Ascending aorta (tissue), 2 donors: ENCODE data around the gene DTX2. TPM values are rescaled to one million over a fixed set of nuclear protein-coding genes. Genes with fewer than 3 reads are reported as not detected.
"Not testable (repeated sequence)": the region's sequence is repeated elsewhere in the genome, so short reads cannot be mapped to it uniquely, and the experiment has no call there.

Source experiments
- DNase-seq, 2 donors: peaks; one replicate each; pipeline ENCODE4 v3.0.0-alpha.2; 2019; ENCODE audit warnings: low spot score in 2 of 2
- H3K27ac ChIP-seq, 2 donors: fragments of 200-600 bp; sonication (generic); one replicate each; pipeline ENCODE4 v1.5.1; 2016 to 2017; ENCODE audit warnings: mild to moderate bottlenecking in 1 of 2
- H3K27me3 ChIP-seq: fragments of 200-600 bp; sonication (generic); one replicate; pipeline ENCODE4 v1.5.1; 2017
- H3K36me3 ChIP-seq, 2 donors: fragments of 200-600 bp; sonication (generic); one replicate each; pipeline ENCODE4 v1.5.1; 2016
- H3K4me1 ChIP-seq, 2 donors: fragments of 200-600 bp; sonication (generic); one replicate each; pipeline ENCODE4 v1.5.1; 2016 to 2017; ENCODE audit warnings: mild to moderate bottlenecking in 1 of 2
- H3K4me3 ChIP-seq, 2 donors: fragments of 200-600 bp; sonication (generic); one replicate each; pipeline ENCODE4 v1.5.1; 2016 to 2017; ENCODE audit warnings: mild to moderate bottlenecking in 1 of 2
- H3K9me3 ChIP-seq, 2 donors: fragments of 200-600 bp; sonication (generic); one replicate each; pipeline ENCODE4 v1.5.1; 2016
- intact Hi-C: fragments of 100-400 bp; cut with DNase I; formaldehyde crosslinking; loops from one replicate; pipeline ENCODE4 v1.15.1; 2023
- total RNA-seq: library from RNA; depleted of rRNA; stranded (reverse); fragments of >200 nt; gene quantifications from one replicate; pipeline ENCODE4 v1.1.0, GENCODE V29; 2016

The DTX2 gene
- total RNA-seq, 1 donor from 2014 or later = 61.9 TPM

GRCh38 chr7:76460767-76461166, 742 bp upstream of the DTX2 start:
- H3K4me3 ChIP-seq, H3K27me3 ChIP-seq, intact Hi-C loops: not testable (repeated sequence)

GRCh38 chr7:76462271-76462882, 868 bp downstream of the DTX2 start:
- H3K27ac ChIP-seq, H3K4me3 ChIP-seq, DNase-seq: not testable (repeated sequence)

More at GRCh38 chr7:76460767-76461166, 742 bp upstream of the DTX2 start:
- not testable (repeated sequence) for H3K36me3 ChIP-seq, H3K27ac ChIP-seq, H3K4me1 ChIP-seq, DNase-seq, H3K9me3 ChIP-seq

GRCh38 chr7:76464959-76465358, 3.5 kb downstream of the DTX2 start:
- H3K27me3 ChIP-seq, intact Hi-C loops, H3K27ac ChIP-seq: not testable (repeated sequence)

More at GRCh38 chr7:76462271-76462882, 868 bp downstream of the DTX2 start:
- H3K27me3 ChIP-seq, intact Hi-C loops, H3K4me1 ChIP-seq, H3K9me3 ChIP-seq, H3K36me3 ChIP-seq: not testable (repeated sequence)

GRCh38 chr7:76465950-76466349, 4.4 kb downstream of the DTX2 start:
- DNase-seq, H3K4me3 ChIP-seq, intact Hi-C loops, H3K27ac ChIP-seq, H3K4me1 ChIP-seq, H3K27me3 ChIP-seq, H3K36me3 ChIP-seq, H3K9me3 ChIP-seq: not testable (repeated sequence)

More at GRCh38 chr7:76464959-76465358, 3.5 kb downstream of the DTX2 start:
- not testable (repeated sequence) for H3K9me3 ChIP-seq, H3K4me3 ChIP-seq, DNase-seq, H3K4me1 ChIP-seq, H3K36me3 ChIP-seq

- H3K9me3 ChIP-seq, H3K27ac ChIP-seq, H3K36me3 ChIP-seq, H3K4me1 ChIP-seq, intact Hi-C loops, H3K27me3 ChIP-seq, DNase-seq, H3K4me3 ChIP-seq: not testable (repeated sequence)
These were observed 6.4 kb downstream of the DTX2 start for GRCh38 chr7:76467743-76468404.

- DNase-seq, H3K4me1 ChIP-seq, H3K27me3 ChIP-seq, H3K4me3 ChIP-seq, H3K36me3 ChIP-seq, H3K27ac ChIP-seq, intact Hi-C loops, H3K9me3 ChIP-seq: not testable (repeated sequence)
These were observed 10.2 kb downstream of the DTX2 start for GRCh38 chr7:76471556-76472221.

- H3K27me3 ChIP-seq, H3K27ac ChIP-seq, H3K36me3 ChIP-seq, H3K9me3 ChIP-seq, H3K4me3 ChIP-seq, H3K4me1 ChIP-seq, intact Hi-C loops, DNase-seq: not testable (repeated sequence)
These were observed 11.6 kb downstream of the DTX2 start for GRCh38 chr7:76473097-76473496.

GRCh38 chr7:76476280-76476679, 14.8 kb downstream of the DTX2 start:
- H3K27ac ChIP-seq, intact Hi-C loops, H3K36me3 ChIP-seq, H3K9me3 ChIP-seq, DNase-seq, H3K27me3 ChIP-seq, H3K4me1 ChIP-seq, H3K4me3 ChIP-seq: not testable (repeated sequence)

GRCh38 chr7:76476742-76477474, 15.4 kb downstream of the DTX2 start:
- H3K4me1 ChIP-seq, intact Hi-C loops, DNase-seq, H3K4me3 ChIP-seq, H3K27me3 ChIP-seq, H3K27ac ChIP-seq, H3K36me3 ChIP-seq, H3K9me3 ChIP-seq: not testable (repeated sequence)

GRCh38 chr7:76479628-76480027, 18.1 kb downstream of the DTX2 start:
- H3K4me1 ChIP-seq, H3K4me3 ChIP-seq, H3K9me3 ChIP-seq, DNase-seq, intact Hi-C loops, H3K27me3 ChIP-seq, H3K27ac ChIP-seq: not testable (repeated sequence)
- H3K36me3 ChIP-seq = peaks cover 7 to 21% of the 10 kb centered on the region in 2 donors

- peaks cover 7 to 21% of the 10 kb centered on the region in 2 donors for H3K36me3 ChIP-seq
- DNase-seq, intact Hi-C loops, H3K4me1 ChIP-seq, H3K9me3 ChIP-seq, H3K27me3 ChIP-seq, H3K27ac ChIP-seq, H3K4me3 ChIP-seq: not testable (repeated sequence)
These were observed 19.1 kb downstream of the DTX2 start for GRCh38 chr7:76480403-76481253.

GRCh38 chr7:76482660-76483059, 21.2 kb downstream of the DTX2 start:
- H3K27ac ChIP-seq, H3K27me3 ChIP-seq, DNase-seq, H3K4me1 ChIP-seq, intact Hi-C loops, H3K4me3 ChIP-seq, H3K9me3 ChIP-seq: not testable (repeated sequence)
- H3K36me3 ChIP-seq = peaks cover 7 to 21% of the 10 kb centered on the region in 2 donors

GRCh38 chr7:76483081-76483480, 21.6 kb downstream of the DTX2 start:
- H3K27me3 ChIP-seq, intact Hi-C loops, H3K9me3 ChIP-seq, H3K27ac ChIP-seq, DNase-seq, H3K4me1 ChIP-seq, H3K4me3 ChIP-seq: not testable (repeated sequence)
- H3K36me3 ChIP-seq = peaks cover 7 to 21% of the 10 kb centered on the region in 2 donors
